Naive thymus-derived CD4-positive, alpha-beta T cell (primary cell): ENCODE data around the gene PRDM16. TPM values are rescaled to one million over a fixed set of nuclear protein-coding genes. Genes with fewer than 3 reads are reported as not detected.

Experiments
- ATAC-seq: fragments of 150-1000 bp; cut with Tn5 transposase; 2 replicates; pipeline ENCODE4 v1.10.0; 2021; ENCODE audit warnings: mild to moderate bottlenecking, moderate library complexity
- CTCF ChIA-PET: fragments of 350-600 bp; sonication (Branson Sonifier 250); formaldehyde crosslinking; loops from one replicate; lab custom pipeline; 2021; ENCODE audit warnings: antibody characterized with exemption; lab: Charles Lee
- POLR2A ChIA-PET: fragments of 350-600 bp; sonication (Branson Sonifier 250); formaldehyde crosslinking; loops from one replicate; lab custom pipeline; 2021; ENCODE audit warnings: antibody characterized with exemption, inconsistent platforms; lab: Charles Lee
- DNase-seq, 9 donors: peaks; one replicate each; pipeline versions ENCODE4 v3.0.0 to v3.0.0-alpha.2; 2020 to 2022; ENCODE audit warnings: mixed read lengths in 1 of 9
- H3K27ac ChIP-seq: one replicate; pipeline ENCODE4 v1.7.0; 2013; ENCODE audit warnings: mild to moderate bottlenecking, low read depth, low read length, moderate library complexity
- H3K27me3 ChIP-seq, 2 donors: one replicate each; pipeline ENCODE4 v1.7.0; 2013; ENCODE audit warnings: low read length in 2 of 2, mild to moderate bottlenecking in 2 of 2, moderate library complexity in 2 of 2; ENCODE audit not compliant: control insufficient read depth in 2 of 2, insufficient read depth in 2 of 2
- H3K36me3 ChIP-seq, 3 experiments: 1 replicate in 2 of 3; 2 replicates in 1 of 3; pipeline ENCODE4 v1.7.0; 2013; ENCODE audit warnings: low read length in 3 of 3, mild to moderate bottlenecking in 3 of 3, moderate library complexity in 1 of 3; ENCODE audit not compliant: insufficient read depth in 3 of 3, control insufficient read depth in 2 of 3
- H3K4me1 ChIP-seq, 2 donors: one replicate each; pipeline ENCODE4 v1.7.0; 2013; ENCODE audit warnings: low read length in 2 of 2, mild to moderate bottlenecking in 2 of 2, moderate library complexity in 1 of 2; ENCODE audit not compliant: control insufficient read depth in 2 of 2, insufficient read depth in 2 of 2
- H3K4me3 ChIP-seq: 2 replicates; pipeline ENCODE4 v1.7.0; 2013; ENCODE audit warnings: mild to moderate bottlenecking, low read length
- H3K9me3 ChIP-seq, 3 experiments: 1 replicate in 2 of 3; 2 replicates in 1 of 3; pipeline ENCODE4 v1.7.0; 2013; ENCODE audit warnings: low read length in 3 of 3; ENCODE audit not compliant: control insufficient read depth in 2 of 3
- H3K27ac Mint-ChIP-seq, 9 donors: one replicate each; pipeline ENCODE4 v1.8.0; 2020 to 2022; ENCODE audit warnings: mixed read lengths in 9 of 9, mild to moderate bottlenecking in 8 of 9, moderate library complexity in 5 of 9, inconsistent platforms in 2 of 9
- H3K27me3 Mint-ChIP-seq, 5 donors: one replicate each; pipeline ENCODE4 v1.8.0; 2021 to 2022; ENCODE audit warnings: mixed read lengths in 5 of 5, mild to moderate bottlenecking in 1 of 5
- H3K36me3 Mint-ChIP-seq, 5 donors: one replicate each; pipeline ENCODE4 v1.8.0; 2020 to 2022; ENCODE audit warnings: mixed read lengths in 5 of 5, mild to moderate bottlenecking in 3 of 5, inconsistent platforms in 1 of 5
- H3K4me1 Mint-ChIP-seq, 7 donors: one replicate each; pipeline ENCODE4 v1.8.0; 2020 to 2022; ENCODE audit warnings: mixed read lengths in 7 of 7, mild to moderate bottlenecking in 3 of 7, inconsistent platforms in 1 of 7
- H3K4me3 Mint-ChIP-seq, 10 donors: one replicate each; pipeline ENCODE4 v1.8.0; 2020 to 2022; ENCODE audit warnings: mild to moderate bottlenecking in 10 of 10, mixed read lengths in 10 of 10, moderate library complexity in 6 of 10, inconsistent platforms in 2 of 10
- H3K9me3 Mint-ChIP-seq, 11 donors: one replicate each; pipeline ENCODE4 v1.8.0; 2020 to 2022; ENCODE audit warnings: mixed read lengths in 11 of 11, mild to moderate bottlenecking in 4 of 11, inconsistent platforms in 1 of 11, moderate library complexity in 1 of 11
- intact Hi-C, 2 donors: fragments of 100-400 bp; cut with micrococcal nuclease; formaldehyde crosslinking; loops; one replicate each; pipeline ENCODE4 v1.15.1; 2023
- polyA plus RNA-seq, 2 donors: library from polyadenylated mRNA; unstranded; fragments of 300-500 nt; fragmentation: Illumina TruSeq; gene quantifications; one replicate each; pipeline ENCODE4 v1.2.3, GENCODE V29; 2021
- total RNA-seq, 6 experiments: library from RNA in 5 of 6; stranded (reverse) in 5 of 6; gene quantifications; 1 replicate in 5 of 6; 2 replicates in 1 of 6; pipeline ENCODE4 v1.2.3 and lab custom pipeline; 2021 to 2026

PRDM16 gene
- total and polyA plus RNA-seq, 7 experiments from 2014 or later: 0.05 to 0.61 (median 0.36) TPM; not detected in 2

DNA sequence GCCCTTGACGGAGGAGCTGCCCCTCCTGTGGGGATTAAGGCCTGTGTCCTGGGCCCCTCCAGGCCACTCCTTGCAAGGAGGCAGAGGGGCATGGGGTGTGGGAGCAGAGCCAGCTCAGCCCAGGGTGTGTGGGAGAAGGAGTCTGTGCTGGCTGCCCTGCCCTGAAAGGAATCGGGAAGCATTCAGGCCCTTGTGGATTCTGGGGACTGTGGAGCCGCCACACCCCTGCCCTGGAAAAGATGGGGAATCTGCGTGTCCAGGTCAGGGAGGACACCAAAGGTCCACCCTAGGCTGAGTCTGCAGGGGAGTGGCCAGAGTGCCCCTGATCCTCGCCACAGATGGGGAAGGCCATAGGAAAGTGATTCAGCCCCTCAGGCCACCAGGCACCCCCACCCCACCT is 16.5 kb upstream of the PRDM16 start:
- Mint-ChIP-seq H3K9me3 (peaks cover 0 to 8% (median 2%) of the 10 kb centered on the region in 11 donors), H3K4me1 (peaks cover 0 to 4% (median 0%) of the 10 kb centered on the region in 7 donors), H3K36me3 (peaks cover 0 to 6% (median 5%) of the 10 kb centered on the region in 5 donors), H3K27ac (no peak overlapping the region), H3K27me3 (peaks cover 0 to 14% (median 5%) of the 10 kb centered on the region in 5 donors), H3K4me3 (no peak overlapping the region)
- Histone ChIP-seq H3K27me3 (no peaks in the 10 kb centered on the region), H3K4me1 (no peaks in the 10 kb centered on the region), H3K27ac (no peak overlapping the region), H3K9me3 (no peaks in the 10 kb centered on the region), H3K36me3 (no peaks in the 10 kb centered on the region), H3K4me3 (no peak overlapping the region)
- DNase-seq (no peak), ATAC-seq (no peak)
- intact Hi-C loops: no loop called here
- CTCF ChIA-PET: no interaction called here
- POLR2A ChIA-PET: no interaction called here

DNA sequence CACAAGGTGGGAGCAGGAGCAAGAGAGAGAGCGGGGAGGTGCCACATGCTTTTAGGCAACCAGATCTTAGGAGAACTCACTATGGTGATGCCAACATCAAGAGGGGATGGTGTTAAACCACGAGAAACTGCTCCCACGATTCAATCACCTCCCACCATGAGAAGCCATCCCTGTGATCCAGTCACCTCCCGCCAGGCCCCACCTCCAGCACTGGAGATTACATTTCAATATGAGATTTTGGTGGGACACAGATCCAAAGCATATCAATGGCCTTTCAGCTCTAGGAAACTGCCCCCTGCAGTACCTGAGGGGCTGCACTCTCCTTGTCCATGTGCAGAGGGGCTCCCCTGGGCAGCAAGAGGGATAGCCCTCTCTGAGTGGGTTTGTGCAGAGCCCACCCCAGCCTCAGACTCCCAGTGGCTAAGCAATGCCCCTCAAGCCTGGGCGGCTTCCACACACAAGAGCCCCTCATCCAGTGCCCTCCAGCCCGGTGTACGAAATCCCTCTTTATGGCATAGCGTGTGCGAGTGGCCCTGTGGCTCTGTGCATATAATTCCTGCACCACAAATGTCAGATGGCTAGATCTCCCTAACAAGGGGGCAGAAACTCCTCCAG is 15.5 kb upstream of the PRDM16 start:
- no peak overlapping the region for H3K27ac Mint-ChIP-seq
- CTCF ChIA-PET: no interaction called here

DNA sequence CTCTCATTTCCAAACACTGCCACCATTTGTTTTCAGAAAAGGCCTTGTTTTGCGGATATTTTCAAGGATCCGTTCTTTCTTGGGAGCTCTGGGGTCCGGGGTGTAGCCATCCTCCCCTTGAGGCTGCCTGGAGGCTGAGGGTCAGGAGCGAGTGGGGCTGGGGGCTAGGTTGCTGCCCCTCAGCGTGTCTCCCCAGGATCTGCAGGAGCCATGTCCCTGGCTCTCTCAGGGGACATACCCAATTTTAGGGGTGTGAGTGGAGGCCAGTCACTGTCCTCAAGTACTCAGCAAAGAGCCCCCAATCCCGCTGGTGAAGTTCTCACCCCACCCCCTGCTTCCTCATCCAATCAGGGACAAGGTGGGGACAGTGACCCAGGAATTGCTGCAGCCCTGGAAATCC is 15.0 kb upstream of the PRDM16 start:
- H3K36me3 ChIP-seq: no peaks in the 10 kb centered on the region
- no peak overlapping the region for H3K27ac Mint-ChIP-seq
- H3K36me3 Mint-ChIP-seq: peaks cover 0 to 6% (median 5%) of the 10 kb centered on the region in 5 donors
- no peak overlapping the region for H3K27ac ChIP-seq
- H3K27me3 ChIP-seq: no peaks in the 10 kb centered on the region
- no peaks in the 10 kb centered on the region for H3K4me1 ChIP-seq
- intact Hi-C loops: no loop called here
- no peak overlapping the region for H3K4me3 Mint-ChIP-seq
- CTCF ChIA-PET: no interaction called here
- no peaks in the 10 kb centered on the region for H3K9me3 ChIP-seq
- peaks cover 0 to 4% (median 0%) of the 10 kb centered on the region in 7 donors for H3K4me1 Mint-ChIP-seq
- H3K9me3 Mint-ChIP-seq: peaks cover 0 to 8% (median 2%) of the 10 kb centered on the region in 11 donors
- ATAC-seq: no peak
- H3K4me3 ChIP-seq: no peak overlapping the region
- POLR2A ChIA-PET: no interaction called here
- peaks cover 0 to 14% (median 5%) of the 10 kb centered on the region in 5 donors for H3K27me3 Mint-ChIP-seq
- DNase-seq: no peak

More for the DNA sequence above, 15.5 kb upstream of the PRDM16 start:
- Histone ChIP-seq H3K36me3 (no peaks in the 10 kb centered on the region), H3K4me3 (no peak overlapping the region), H3K27me3 (no peaks in the 10 kb centered on the region), H3K9me3 (no peaks in the 10 kb centered on the region), H3K4me1 (no peaks in the 10 kb centered on the region), H3K27ac (no peak overlapping the region)
- Mint-ChIP-seq H3K9me3 (peaks cover 0 to 8% (median 2%) of the 10 kb centered on the region in 11 donors), H3K4me1 (peaks cover 0 to 4% (median 0%) of the 10 kb centered on the region in 7 donors), H3K36me3 (peaks cover 0 to 6% (median 5%) of the 10 kb centered on the region in 5 donors), H3K27me3 (peaks cover 0 to 14% (median 5%) of the 10 kb centered on the region in 5 donors), H3K4me3 (no peak overlapping the region)
- POLR2A ChIA-PET: no interaction called here
- ATAC-seq: no peak
- DNase-seq: no peak
- intact Hi-C loops: no loop called here

DNA sequence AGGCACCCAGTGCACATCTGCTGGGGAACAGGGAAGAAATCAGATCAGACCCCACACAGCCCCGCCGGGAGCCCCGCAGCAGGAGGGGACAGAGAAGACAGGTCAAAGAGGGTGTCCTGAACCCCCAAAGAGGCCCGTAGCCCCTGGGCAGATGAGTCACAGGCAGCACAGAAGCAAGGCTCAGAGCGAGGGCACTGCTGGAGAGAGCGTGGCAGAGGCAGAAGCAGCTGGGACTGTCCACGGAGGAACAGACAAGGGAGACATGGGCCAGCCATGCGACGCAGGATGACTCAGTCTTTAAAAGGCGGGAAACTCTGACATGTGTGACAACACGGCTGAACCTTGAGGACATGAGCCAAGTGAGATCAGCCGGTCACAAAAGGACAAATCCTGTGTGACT is 14.5 kb upstream of the PRDM16 start:
- H3K4me1 ChIP-seq: no peaks in the 10 kb centered on the region
- ATAC-seq (no peak), DNase-seq (no peak)
- Mint-ChIP-seq H3K4me1 (peaks cover 0 to 4% (median 0%) of the 10 kb centered on the region in 7 donors), H3K4me3 (no peak overlapping the region), H3K27me3 (peaks cover 0 to 14% (median 5%) of the 10 kb centered on the region in 5 donors), H3K27ac (no peak overlapping the region), H3K36me3 (peaks cover 0 to 6% (median 5%) of the 10 kb centered on the region in 5 donors), H3K9me3 (peaks cover 0 to 8% (median 4%) of the 10 kb centered on the region in 11 donors)
- H3K27ac ChIP-seq: no peak overlapping the region
- ChIA-PET POLR2A (no interaction called here), CTCF (no interaction called here)
- no peaks in the 10 kb centered on the region for H3K27me3 ChIP-seq
- no peaks in the 10 kb centered on the region for H3K9me3 ChIP-seq
- intact Hi-C loops: no loop called here
- no peak overlapping the region for H3K4me3 ChIP-seq
- H3K36me3 ChIP-seq: no peaks in the 10 kb centered on the region

DNA sequence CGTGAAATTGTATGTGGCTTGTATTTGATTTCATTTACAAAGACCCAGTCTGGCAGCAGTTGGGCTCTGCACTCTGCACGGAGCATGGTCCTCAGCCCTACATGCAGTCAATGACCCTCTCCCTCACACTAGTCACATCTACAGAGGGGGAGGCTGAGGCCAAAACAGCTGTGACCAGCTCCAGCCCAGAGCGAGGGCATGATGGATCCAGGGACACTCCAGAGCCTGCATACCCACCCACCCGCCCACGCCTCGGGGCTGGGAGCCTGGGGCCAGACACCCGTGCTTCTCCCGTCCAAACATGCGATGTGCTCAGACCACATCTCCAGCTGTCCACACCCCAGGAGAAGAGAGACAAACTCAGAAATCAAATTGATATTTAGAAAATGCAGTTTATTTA is 14.0 kb upstream of the PRDM16 start:
- Histone ChIP-seq H3K27ac (no peak overlapping the region), H3K4me3 (no peak overlapping the region), H3K27me3 (no peaks in the 10 kb centered on the region), H3K4me1 (no peaks in the 10 kb centered on the region), H3K9me3 (no peaks in the 10 kb centered on the region), H3K36me3 (no peaks in the 10 kb centered on the region)
- DNase-seq (no peak), ATAC-seq (no peak)
- Mint-ChIP-seq H3K4me3 (no peak overlapping the region), H3K4me1 (peaks cover 0 to 4% (median 0%) of the 10 kb centered on the region in 7 donors), H3K27ac (no peak overlapping the region), H3K36me3 (peaks cover 0 to 6% (median 5%) of the 10 kb centered on the region in 5 donors), H3K27me3 (peaks cover 0 to 14% (median 5%) of the 10 kb centered on the region in 5 donors), H3K9me3 (peaks cover 0 to 8% (median 4%) of the 10 kb centered on the region in 11 donors)
- ChIA-PET POLR2A (no interaction called here), CTCF (no interaction called here)
- intact Hi-C loops: no loop called here

DNA sequence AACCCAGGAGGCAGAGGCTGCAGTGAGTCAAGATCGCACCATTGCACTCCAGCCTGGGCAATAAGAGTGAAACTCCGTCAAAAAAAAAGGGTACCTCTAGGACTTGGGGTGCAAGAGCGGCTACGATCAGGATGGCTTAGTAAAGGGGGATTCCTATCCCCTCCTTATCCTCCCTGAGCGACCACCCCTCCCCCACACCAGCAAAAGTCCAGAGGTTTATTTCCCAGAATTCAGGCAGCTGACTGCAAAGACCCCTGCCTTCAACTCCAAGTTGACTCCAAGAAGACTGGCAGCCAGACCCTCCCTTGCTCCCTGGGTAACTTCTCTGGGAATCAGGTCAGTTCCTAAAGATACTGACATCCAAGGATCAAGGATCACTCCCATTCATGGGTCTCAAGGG is 12.4 kb upstream of the PRDM16 start:
- ATAC-seq (no peak), DNase-seq (no peak)
- Mint-ChIP-seq H3K27me3 (peaks cover 0 to 14% (median 5%) of the 10 kb centered on the region in 5 donors), H3K27ac (no peak overlapping the region), H3K4me3 (no peak overlapping the region), H3K36me3 (peaks cover 0 to 6% (median 5%) of the 10 kb centered on the region in 5 donors), H3K9me3 (peaks cover 0 to 7% (median 4%) of the 10 kb centered on the region in 11 donors), H3K4me1 (peaks cover 0 to 8% (median 0%) of the 10 kb centered on the region in 7 donors)
- H3K27me3 ChIP-seq: no peaks in the 10 kb centered on the region
- no peaks in the 10 kb centered on the region for H3K9me3 ChIP-seq
- no peak overlapping the region for H3K27ac ChIP-seq
- no peaks in the 10 kb centered on the region for H3K36me3 ChIP-seq
- intact Hi-C loops: no loop called here
- no peak overlapping the region for H3K4me3 ChIP-seq
- CTCF ChIA-PET: no interaction called here
- POLR2A ChIA-PET: no interaction called here
- H3K4me1 ChIP-seq: no peaks in the 10 kb centered on the region
